HUES48 (cell line): ENCODE measurements around the gene ATP11C.
A peak's percentile ranks its signal among the peaks of the same experiment; 100 is the strongest.
"Not testable (repeated sequence)": the region's sequence is repeated elsewhere in the genome, so short reads cannot be mapped to it uniquely, and the experiment has no call there.

Experiments used
- H3K27ac ChIP-seq: one replicate; pipeline ENCODE4 v1.7.0; 2013; ENCODE audit warnings: low read depth, low read length, inconsistent platforms
- H3K27me3 ChIP-seq: 2 replicates; pipeline ENCODE4 v1.6.1; 2013; ENCODE audit warnings: mild to moderate bottlenecking, low read length; ENCODE audit not compliant: control insufficient read depth, insufficient read depth
- H3K36me3 ChIP-seq: 2 replicates; pipeline ENCODE4 v1.6.1; 2013; ENCODE audit warnings: low read length; ENCODE audit not compliant: control insufficient read depth, insufficient read depth
- H3K4me1 ChIP-seq: 2 replicates; pipeline ENCODE4 v1.6.1; 2013; ENCODE audit warnings: mild to moderate bottlenecking, low read length; ENCODE audit not compliant: control insufficient read depth, insufficient read depth
- H3K4me3 ChIP-seq: 2 replicates; pipeline ENCODE4 v1.5.1; 2013; ENCODE audit warnings: mild to moderate bottlenecking, low read depth, low read length
- H3K9ac ChIP-seq: 2 replicates; pipeline ENCODE4 v1.6.1; 2013; ENCODE audit warnings: mild to moderate bottlenecking, low read depth, low read length, moderate library complexity
- H3K9me3 ChIP-seq: 2 replicates; pipeline ENCODE4 v1.6.1; 2013; ENCODE audit warnings: low read length; ENCODE audit not compliant: control insufficient read depth, insufficient read depth

The ATP11C gene

DNA sequence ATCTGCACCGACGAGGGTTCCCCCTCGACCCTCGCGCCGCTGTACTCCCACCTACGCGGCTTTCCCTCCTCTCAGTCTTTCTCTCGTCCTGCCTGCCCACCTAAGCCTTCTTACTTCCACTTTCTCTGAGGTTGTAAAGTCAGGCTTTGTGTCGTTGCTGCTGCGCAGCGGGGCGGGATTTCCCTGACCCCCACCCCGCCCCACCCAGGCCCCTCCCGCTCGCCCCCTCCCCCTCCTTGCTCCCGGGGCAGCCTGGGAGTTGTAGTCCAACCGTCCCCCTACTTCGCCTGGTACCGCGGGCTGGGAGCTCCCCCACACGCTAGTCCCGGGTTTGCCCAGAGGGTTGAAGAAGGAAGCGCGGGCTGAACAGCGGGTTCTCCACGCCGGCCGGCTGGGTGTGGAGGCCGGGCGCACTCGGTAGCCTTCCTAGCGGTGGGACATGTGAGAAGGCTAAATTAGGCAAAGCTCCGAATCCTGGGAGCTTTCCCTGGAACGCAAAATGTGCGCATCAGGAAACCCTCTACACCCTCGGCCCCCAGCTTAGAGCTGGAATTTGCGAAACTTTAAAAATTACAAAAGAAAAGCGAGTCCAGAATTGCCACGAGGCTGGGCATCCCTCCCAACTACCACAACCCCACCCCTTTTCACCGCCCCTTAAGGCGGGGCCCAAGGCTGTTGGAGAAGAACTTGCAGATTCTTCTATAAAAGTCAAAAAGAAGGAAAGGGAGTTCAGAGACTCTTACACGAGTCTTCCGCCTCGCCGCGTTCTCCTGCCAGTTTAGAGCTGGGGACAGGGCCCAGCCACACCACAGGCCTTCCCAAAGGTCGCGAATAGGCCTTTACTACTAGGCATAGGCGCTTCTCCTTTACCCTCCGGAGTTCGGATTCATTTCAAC, at the start of gene ATP11C:
TSS of gene ATP11C (minus strand) at position 153 of the 896 bp plus-strand sequence. CDS start 1,011 bp downstream, outside the sequence.
- H3K4me3 ChIP-seq = peak within 1 kb of the TSS; percentile 90
- peak within 1 kb of the TSS; percentile 86 for H3K27ac ChIP-seq
- no peaks in the 10 kb centered on the region for H3K9me3 ChIP-seq
- peak within 1 kb of the TSS; percentile 79 for H3K9ac ChIP-seq
- peaks cover 36% of the 10 kb centered on the region for H3K4me1 ChIP-seq
- 0 out of 2 replicates have a peak, but pooled peaks cover 3% of the 10 kb centered on the region for H3K36me3 ChIP-seq
- 0 out of 2 replicates have a peak, but pooled peaks cover 3% of the 10 kb centered on the region for H3K27me3 ChIP-seq

DNA sequence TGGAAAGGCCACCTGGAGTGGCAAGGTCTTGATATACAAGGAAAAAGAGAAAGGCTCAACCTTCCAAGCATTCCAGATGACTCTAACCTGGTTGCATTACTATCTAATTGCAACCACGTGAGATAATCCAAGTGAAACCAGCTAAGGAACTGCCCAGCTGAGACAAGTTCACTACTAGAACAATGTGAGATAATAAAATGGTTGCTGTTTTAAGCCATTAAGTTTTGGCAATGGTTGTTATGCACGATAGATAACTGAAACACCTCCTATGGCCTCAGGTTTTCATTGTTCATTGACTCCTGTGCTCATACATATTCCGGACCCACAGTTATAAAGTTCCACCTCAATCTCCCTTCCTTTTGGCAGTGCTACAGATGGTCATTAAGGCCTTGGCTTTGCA, 41.6 kb upstream of the ATP11C start:
- no peaks in the 10 kb centered on the region for H3K9me3 ChIP-seq
- H3K9ac ChIP-seq = no peak overlapping the region
- peaks cover 10% of the 10 kb centered on the region; the same call in 1 of the 2 replicates for H3K4me1 ChIP-seq
- H3K27ac ChIP-seq = no peak overlapping the region
- peaks cover 11% of the 10 kb centered on the region for H3K27me3 ChIP-seq
- no peak overlapping the region for H3K4me3 ChIP-seq
- no peaks in the 10 kb centered on the region for H3K36me3 ChIP-seq

DNA sequence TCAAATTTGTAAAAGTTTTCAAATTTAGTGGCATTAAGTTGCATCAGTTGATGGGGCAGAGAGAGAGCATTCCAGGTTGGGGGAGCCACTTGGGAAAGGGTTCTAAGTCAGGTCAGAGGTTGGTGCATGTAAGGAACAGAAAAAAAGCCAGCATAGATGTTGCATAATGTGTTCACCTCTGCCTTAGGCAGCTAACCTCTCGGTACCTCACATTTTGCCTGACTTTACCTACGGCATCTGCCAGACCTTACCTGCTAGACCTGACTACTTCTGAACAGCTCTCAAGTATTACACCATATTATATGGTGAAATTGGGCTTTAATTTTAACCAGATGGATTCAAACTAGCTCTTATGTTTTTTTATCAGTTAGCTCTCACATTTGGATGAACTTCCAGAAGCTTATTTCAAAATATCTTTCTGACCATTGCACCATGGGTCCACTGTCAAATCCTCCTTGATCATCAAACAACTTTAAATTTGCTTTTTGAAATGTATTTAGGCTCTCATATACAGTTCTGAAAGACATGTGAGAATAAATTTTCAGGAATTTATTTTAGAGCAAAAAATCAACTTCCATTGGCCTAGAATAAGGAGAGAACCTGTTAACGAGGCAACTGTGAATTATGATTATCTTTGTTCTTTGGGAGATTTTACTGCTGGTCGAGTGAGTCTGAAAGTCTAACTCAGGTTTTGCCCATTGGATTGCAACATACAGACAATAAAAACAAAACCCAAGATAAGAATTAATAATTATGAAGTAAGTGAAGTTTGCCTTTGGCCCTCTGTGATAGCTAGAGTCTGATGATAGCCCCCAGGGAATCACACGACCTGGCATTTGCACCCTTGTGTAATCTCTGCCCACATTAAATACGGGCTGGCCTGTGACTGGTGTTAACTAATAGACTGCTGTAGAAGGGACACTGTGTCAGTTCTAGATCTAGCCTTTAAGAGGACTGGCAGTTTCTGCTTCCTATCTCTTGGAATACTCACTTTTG, 40.1 kb upstream of the ATP11C start:
- Histone ChIP-seq H3K27me3 (peaks cover 11% of the 10 kb centered on the region), H3K4me1 (peaks cover 10% of the 10 kb centered on the region; the same call in 1 of the 2 replicates), H3K9me3 (no peaks in the 10 kb centered on the region), H3K36me3 (no peaks in the 10 kb centered on the region), H3K9ac (no peak overlapping the region), H3K27ac (no peak overlapping the region), H3K4me3 (no peak overlapping the region)

DNA sequence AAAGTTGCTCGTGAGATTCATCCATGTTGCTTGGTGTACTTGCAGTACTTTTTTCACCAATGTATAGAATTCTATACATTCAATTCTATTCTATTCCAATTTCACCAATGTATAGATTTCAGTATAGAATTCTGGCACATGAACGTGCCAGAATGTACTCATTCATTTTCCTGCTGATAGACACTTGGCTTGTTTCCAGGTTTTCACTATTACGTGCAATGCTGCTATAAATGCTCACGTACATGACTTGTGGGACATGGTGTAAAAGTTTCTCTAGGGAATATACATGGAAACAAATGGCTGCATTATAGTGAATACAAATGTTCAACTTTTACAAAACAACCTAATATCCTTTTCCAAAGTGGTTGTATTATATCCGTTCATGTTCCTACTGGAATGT, 39.3 kb upstream of the ATP11C start:
- Histone ChIP-seq H3K4me3 (no peak overlapping the region), H3K36me3 (no peaks in the 10 kb centered on the region), H3K4me1 (peaks cover 10% of the 10 kb centered on the region; the same call in 1 of the 2 replicates), H3K27me3 (peaks cover 11% of the 10 kb centered on the region), H3K9me3 (no peaks in the 10 kb centered on the region), H3K9ac (no peak overlapping the region), H3K27ac (no peak overlapping the region)

DNA sequence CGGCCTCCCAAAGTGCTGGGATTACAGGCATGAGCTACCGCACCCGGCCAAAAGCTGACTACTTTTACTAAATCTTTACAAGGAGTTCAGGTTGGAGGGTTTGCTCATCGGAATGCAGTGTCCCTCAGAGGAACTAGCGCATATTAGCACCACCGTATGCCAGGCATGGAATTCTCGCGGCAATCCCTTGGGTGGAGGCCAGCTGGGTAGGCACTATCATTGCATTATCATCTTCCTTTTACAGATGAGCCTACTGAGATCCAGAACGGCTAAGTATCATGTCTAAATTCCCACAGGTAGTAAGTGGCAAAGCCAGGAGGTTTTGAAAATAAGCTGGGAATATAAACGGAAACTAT, 38.5 kb upstream of the ATP11C start:
- Histone ChIP-seq H3K36me3 (no peaks in the 10 kb centered on the region), H3K27ac (no peak overlapping the region), H3K9me3 (no peaks in the 10 kb centered on the region), H3K4me1 (peaks cover 10% of the 10 kb centered on the region; the same call in 1 of the 2 replicates), H3K27me3 (peaks cover 11% of the 10 kb centered on the region), H3K9ac (peak overlapping the region; percentile 37; the same call in 1 of the 2 replicates), H3K4me3 (peak overlapping the region; percentile 50)

DNA sequence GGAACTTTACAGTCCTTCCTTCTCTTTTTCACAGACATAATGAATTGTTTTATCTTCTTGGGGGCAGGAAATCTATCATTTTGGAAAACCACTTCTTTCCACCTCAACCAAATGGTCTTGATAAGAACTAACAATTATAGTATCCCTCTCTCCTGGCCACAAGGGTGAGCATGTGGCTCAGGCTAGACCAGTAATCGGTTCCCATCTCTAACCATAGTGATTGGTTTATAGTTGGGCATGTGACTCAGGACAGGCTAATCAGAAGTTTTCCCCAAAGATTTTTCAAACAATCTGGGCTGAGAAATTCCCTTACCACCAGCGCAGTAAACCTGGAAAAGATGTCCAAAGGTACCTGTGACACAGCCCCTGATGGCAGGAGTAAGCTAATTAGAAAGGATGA, 36.4 kb upstream of the ATP11C start:
- Histone ChIP-seq H3K4me1 (peaks cover 10% of the 10 kb centered on the region; the same call in 1 of the 2 replicates), H3K4me3 (no peak overlapping the region), H3K36me3 (no peaks in the 10 kb centered on the region), H3K9me3 (no peaks in the 10 kb centered on the region), H3K9ac (no peak overlapping the region), H3K27ac (no peak overlapping the region), H3K27me3 (peaks cover 11% of the 10 kb centered on the region)

DNA sequence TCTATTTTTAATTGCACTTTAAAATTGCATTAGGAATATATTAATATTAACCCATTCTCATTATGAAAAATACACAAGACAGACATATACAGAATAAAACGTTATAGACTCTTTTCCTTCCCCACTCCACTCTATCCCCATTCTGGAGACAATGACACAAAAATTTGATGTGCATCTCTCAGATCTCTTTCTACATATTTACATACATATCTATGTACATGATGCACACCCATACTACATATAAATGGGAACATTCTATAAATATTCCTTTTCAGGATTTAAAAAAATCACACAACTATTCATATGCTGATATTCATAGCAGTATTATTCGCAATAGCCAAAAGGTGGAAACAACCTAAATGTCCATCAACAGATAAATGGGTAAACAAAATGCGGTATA, 34.9 kb upstream of the ATP11C start:
- Histone ChIP-seq H3K4me3 (no peak overlapping the region), H3K27ac (no peak overlapping the region), H3K9me3 (no peaks in the 10 kb centered on the region)

DNA sequence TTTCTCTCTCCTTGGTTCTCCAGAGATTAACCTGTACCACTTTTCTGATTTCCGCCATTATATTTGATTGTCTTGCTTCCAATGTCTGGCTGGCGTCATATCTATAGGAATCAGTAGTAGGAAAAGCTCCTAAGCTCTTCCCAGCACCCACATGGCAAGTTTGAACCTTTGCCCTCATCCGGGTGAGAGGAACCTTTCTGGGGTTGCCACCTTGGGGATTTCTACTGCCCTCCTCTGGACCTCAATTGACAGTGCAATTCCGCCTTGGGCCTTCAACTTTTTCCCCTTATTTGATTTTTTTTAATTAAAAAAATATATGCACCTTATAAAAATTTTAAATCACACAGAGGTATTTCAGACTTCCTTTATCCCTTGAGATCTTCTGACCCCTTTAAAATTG, 34.4 kb upstream of the ATP11C start:
- no peaks in the 10 kb centered on the region for H3K9me3 ChIP-seq
- no peak overlapping the region for H3K9ac ChIP-seq
- no peaks in the 10 kb centered on the region for H3K36me3 ChIP-seq
- H3K4me1 ChIP-seq = peaks cover 10% of the 10 kb centered on the region; the same call in 1 of the 2 replicates
- no peak overlapping the region for H3K4me3 ChIP-seq
- no peak overlapping the region for H3K27ac ChIP-seq
- peaks cover 7% of the 10 kb centered on the region for H3K27me3 ChIP-seq

More for the DNA sequence above, 34.9 kb upstream of the ATP11C start:
- no peaks in the 10 kb centered on the region for H3K36me3 ChIP-seq
- H3K27me3 ChIP-seq = peaks cover 11% of the 10 kb centered on the region
- H3K9ac ChIP-seq = no peak overlapping the region
- peaks cover 10% of the 10 kb centered on the region; the same call in 1 of the 2 replicates for H3K4me1 ChIP-seq

DNA sequence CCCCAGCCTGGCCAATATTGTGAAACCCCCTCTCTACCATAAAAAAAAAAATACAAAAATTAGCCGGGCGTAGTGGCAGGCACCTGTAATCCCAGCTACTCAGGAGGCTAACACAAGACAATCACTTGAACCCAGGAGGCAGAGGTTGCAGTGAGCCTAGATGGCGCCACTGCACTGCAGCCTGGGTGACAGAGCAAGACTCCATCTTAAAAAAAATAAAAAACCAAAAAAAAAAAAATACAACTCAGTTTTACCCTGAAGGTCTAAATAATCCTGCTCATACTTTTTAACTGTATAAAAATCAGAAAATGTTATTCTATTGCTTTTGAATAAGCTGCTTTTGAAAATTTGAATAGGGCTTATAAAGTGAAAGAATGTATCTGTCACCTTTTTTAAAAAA, 33.3 kb upstream of the ATP11C start:
- H3K9me3 ChIP-seq, H3K27ac ChIP-seq, H3K36me3 ChIP-seq, H3K4me3 ChIP-seq, H3K27me3 ChIP-seq, H3K9ac ChIP-seq, H3K4me1 ChIP-seq: not testable (repeated sequence)

DNA sequence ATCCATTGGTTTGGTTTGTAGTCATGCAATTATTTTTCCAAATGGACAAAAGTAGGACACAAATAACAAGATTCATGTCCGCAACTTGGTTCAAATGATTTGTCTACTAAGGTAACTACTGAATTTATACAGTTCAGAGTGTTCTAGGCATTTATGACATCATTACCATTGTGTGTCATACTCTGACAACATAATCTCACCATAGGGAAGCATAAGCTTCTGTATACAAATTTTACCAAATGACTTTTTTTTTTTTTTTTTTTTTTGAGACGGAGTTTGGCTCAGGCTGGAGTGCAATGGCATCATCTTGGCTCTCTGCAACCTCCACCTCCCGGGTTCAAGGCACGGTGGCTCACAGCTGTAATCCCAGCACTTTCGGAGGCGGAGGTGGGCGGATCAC, 32.6 kb upstream of the ATP11C start, which contains the start of gene CXorf66:
TSS of gene CXorf66 (minus strand) at position 101 of the 400 bp plus-strand sequence. CDS start at position 76, 25 bp downstream.
- Histone ChIP-seq H3K27me3 (no peaks in the 10 kb centered on the region), H3K4me1 (peaks cover 2% of the 10 kb centered on the region; the same call in 1 of the 2 replicates), H3K4me3 (no peak within 1 kb of the TSS), H3K9ac (no peak within 1 kb of the TSS), H3K36me3 (no peaks in the 10 kb centered on the region), H3K9me3 (no peaks in the 10 kb centered on the region), H3K27ac (no peak within 1 kb of the TSS)
